Heart right ventricle (tissue), 16 donors: ENCODE measurements around the gene TAF1B. TPM values are rescaled to one million over a fixed set of nuclear protein-coding genes. Genes with fewer than 3 reads are reported as not detected.

Experiments used
- ATAC-seq, 8 donors: fragments of 200-7000 bp; cut with Tn5 transposase; one replicate each; pipeline ENCODE4 v1.9.1; 2020; ENCODE audit warnings: mild to moderate bottlenecking in 8 of 8, moderate library complexity in 8 of 8, moderate number of reproducible peaks in 1 of 8
- DNase-seq, 2 donors: peaks; one replicate each; pipeline ENCODE4 v3.0.0-alpha.2; 2020
- H3K27ac ChIP-seq, 10 donors: fragments of 200-600 bp; sonication (generic) in 2 of 10; one replicate each; pipeline versions ENCODE4 v1.5.0 to v1.8.0; 2020 to 2022; ENCODE audit warnings: mild to moderate bottlenecking in 3 of 10
- H3K27me3 ChIP-seq, 7 donors: fragments of 200-600 bp; one replicate each; pipeline ENCODE4 v1.8.0; 2021 to 2022; ENCODE audit warnings: mild to moderate bottlenecking in 2 of 7
- H3K36me3 ChIP-seq, 9 donors: fragments of 200-600 bp; sonication (generic) in 1 of 9; one replicate each; pipeline versions ENCODE4 v1.5.0 to v1.8.0; 2020 to 2022; ENCODE audit warnings: mild to moderate bottlenecking in 2 of 9
- H3K4me1 ChIP-seq, 9 donors: fragments of 200-600 bp; sonication (generic) in 1 of 9; one replicate each; pipeline versions ENCODE4 v1.5.0 to v1.8.0; 2020 to 2022; ENCODE audit warnings: mild to moderate bottlenecking in 4 of 9
- H3K4me3 ChIP-seq, 10 donors: fragments of 200-600 bp; sonication (generic) in 2 of 10; one replicate each; pipeline versions ENCODE4 v1.5.0 to v1.8.0; 2020 to 2022; ENCODE audit warnings: mild to moderate bottlenecking in 7 of 10, moderate library complexity in 2 of 10
- H3K9me3 ChIP-seq, 11 donors: fragments of 200-600 bp in 10 of 11; sonication (generic) in 2 of 11; one replicate each; pipeline versions ENCODE4 v1.5.0 to v1.8.0; 2013 to 2022; ENCODE audit warnings: mild to moderate bottlenecking in 2 of 11, control low read depth in 1 of 11, moderate library complexity in 1 of 11
- WGBS, 2 donors: extraction: QIAGEN DNeasy Blood & Tissue Kit; methylation state at CpG; one replicate each; pipeline ENCODE4 v1.1.7; 2013; ENCODE audit warnings: inconsistent platforms in 1 of 2; 5-methylcytosine and 5-hydroxymethylcytosine counted together
- intact Hi-C, 10 donors: fragments of 100-400 bp; cut with DNase I; formaldehyde crosslinking; loops; one replicate each; pipeline versions ENCODE4 v1.11.1 to v1.14.2; 2022
- polyA plus RNA-seq, 2 donors: library from polyadenylated mRNA; stranded (reverse); fragments of 200-250 nt; gene quantifications; one replicate each; pipeline ENCODE4 v1.2.3, GENCODE V29; 2013
- total RNA-seq, 10 donors: library from RNA; stranded (reverse); fragmentation: NEBNext Ultra II Directional in 3 of 10; extraction: Animal tissue kit (Norgen Biotek cat#: 25700) in 3 of 10; gene quantifications; one replicate each; pipeline versions ENCODE4 v1.2.1 to v1.2.4, GENCODE V29; 2021 to 2023
- TF ChIP-seq, protein P1 (sequence below), 9 donors: fragments of 200-600 bp; sonication (generic) in 2 of 9; IDR thresholded peaks; one replicate each; pipeline versions ENCODE4 v1.5.0 to v1.8.0; 2021 to 2022; ENCODE audit warnings: antibody characterized with exemption in 9 of 9, mild to moderate bottlenecking in 5 of 9, moderate library complexity in 1 of 9
- donor health status: Arrhythmogenic right ventricular cardiomyopathy.
- donor health status: ischemic (EF 13 %, LVEDD 7.1; RV severe dilation, severe dysfunction).
- donor health status: healthy with polysubstance abuse.
- donor health status: DM: no; HTN: yes; CAD: no.
- donor health status: DM: no; HTN: no; CAD: no.
- donor health status: ischemic (EF 25% LVEDD 6.9; RV normal size, moderate dysfunction).
- donor health status: ischemic (EF 25% LVEDD 5.7; RV mildly dilated, moderate dysfunction).
- donor health status: healthy.
- donor health status: DM: yes; HTN: yes; CAD: no.
- donor health status: Ischemic cardiomyopathy.
- donor health status: ischemic (EF 35%, LVEDD 5.7; RV mildly dilated, moderate dysfunction).
- donor health status: nonischemic (EF 11% LVEDD 7.7; RV severe dilation, severe dysfunction).
- donor health status: DM: yes; HTN: yes; CAD: no.
- donor health status: PGD.
- donor health status: ischemic (EF 29% LVEDD 5.4; RV normal size, mild dysfunction).
- donor health status: nonischemic (EF 23%, LVEDD 6.1; RV moderate dilation, normal function).

Gene TAF1B
- total and polyA plus RNA-seq, 12 donors = 1.8 to 7.9 (median 4.5) TPM

DNA sequence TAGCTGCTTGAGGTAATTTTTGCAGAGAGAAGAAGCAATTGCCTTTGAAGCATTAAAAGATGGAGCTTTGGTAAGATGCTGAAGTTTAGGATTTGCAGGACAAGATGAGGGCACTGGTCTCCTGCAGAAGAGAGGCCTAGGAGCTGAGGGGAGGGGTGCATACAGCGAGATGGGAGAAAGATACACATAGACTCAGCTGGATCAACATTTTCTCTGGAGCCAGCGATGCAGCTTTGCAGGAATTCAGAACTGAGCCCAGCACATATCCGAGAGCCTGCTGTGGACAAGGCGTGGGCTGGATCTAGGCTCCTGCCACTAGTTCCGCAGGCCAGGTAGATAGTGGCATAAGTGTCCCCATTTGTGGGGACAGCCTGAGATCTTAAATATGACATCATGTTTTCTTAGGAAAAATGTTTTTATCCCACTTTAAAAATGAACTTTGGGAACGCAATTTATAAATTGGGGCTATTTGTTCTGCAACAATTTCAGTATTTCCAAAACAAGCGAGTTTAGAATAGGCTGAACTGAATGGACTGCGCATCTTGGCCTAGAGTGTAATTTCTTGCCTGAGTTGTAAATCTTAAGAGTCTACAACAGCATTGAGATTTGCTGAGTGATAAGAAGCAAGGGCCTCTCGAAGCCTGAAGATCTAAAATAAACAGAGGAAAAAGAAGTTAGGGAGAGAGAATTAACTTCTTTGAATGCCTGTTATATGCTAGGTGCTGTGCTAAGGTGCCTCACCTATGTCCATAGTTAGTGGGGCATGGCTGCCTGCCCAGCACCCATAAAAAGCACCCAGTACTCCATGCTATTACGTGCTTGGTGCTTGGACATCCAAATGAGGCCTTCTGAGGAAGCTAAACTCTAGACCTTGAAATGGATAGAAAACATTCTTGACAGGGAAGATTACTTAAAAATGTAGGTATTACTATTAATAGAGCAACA is 125.6 kb downstream of the TAF1B start:
- DNase-seq (no peak), ATAC-seq (no peak)
- Histone ChIP-seq H3K27ac (no peak overlapping the region), H3K27me3 (no peaks in the 10 kb centered on the region), H3K4me1 (peaks cover 0 to 13% (median 2%) of the 10 kb centered on the region in 9 donors), H3K4me3 (no peak overlapping the region), H3K36me3 (peaks cover 0 to 15% (median 0%) of the 10 kb centered on the region in 9 donors), H3K9me3 (no peaks in the 10 kb centered on the region)
- WGBS, 2 donors = 95 to 97% methylated on average over 10 of the region's 10 CpGs
- intact Hi-C loops = no loop called here
- TF ChIP-seq, protein P1, sequence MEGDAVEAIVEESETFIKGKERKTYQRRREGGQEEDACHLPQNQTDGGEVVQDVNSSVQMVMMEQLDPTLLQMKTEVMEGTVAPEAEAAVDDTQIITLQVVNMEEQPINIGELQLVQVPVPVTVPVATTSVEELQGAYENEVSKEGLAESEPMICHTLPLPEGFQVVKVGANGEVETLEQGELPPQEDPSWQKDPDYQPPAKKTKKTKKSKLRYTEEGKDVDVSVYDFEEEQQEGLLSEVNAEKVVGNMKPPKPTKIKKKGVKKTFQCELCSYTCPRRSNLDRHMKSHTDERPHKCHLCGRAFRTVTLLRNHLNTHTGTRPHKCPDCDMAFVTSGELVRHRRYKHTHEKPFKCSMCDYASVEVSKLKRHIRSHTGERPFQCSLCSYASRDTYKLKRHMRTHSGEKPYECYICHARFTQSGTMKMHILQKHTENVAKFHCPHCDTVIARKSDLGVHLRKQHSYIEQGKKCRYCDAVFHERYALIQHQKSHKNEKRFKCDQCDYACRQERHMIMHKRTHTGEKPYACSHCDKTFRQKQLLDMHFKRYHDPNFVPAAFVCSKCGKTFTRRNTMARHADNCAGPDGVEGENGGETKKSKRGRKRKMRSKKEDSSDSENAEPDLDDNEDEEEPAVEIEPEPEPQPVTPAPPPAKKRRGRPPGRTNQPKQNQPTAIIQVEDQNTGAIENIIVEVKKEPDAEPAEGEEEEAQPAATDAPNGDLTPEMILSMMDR (IDR thresholded peaks at IDR 0.05) = no peak

GRCh38 chr2:9970200-9971044 is 127.1 kb downstream of the TAF1B start:
- H3K4me3 ChIP-seq = no peak overlapping the region
- no peaks in the 10 kb centered on the region for H3K27me3 ChIP-seq
- DNase-seq = no peak
- ATAC-seq = peak in 3 of 8 donors; percentile 15 to 41 (median 34)
- peaks cover 4 to 29% (median 12%) of the 10 kb centered on the region in 9 donors for H3K4me1 ChIP-seq
- H3K27ac ChIP-seq = peak overlapping the region in 2 of 10 donors; percentile 2 to 40
- peaks cover 0 to 6% (median 0%) of the 10 kb centered on the region in 9 donors for H3K36me3 ChIP-seq
- TF ChIP-seq, protein P1 (IDR thresholded peaks at IDR 0.05) = no peak
- intact Hi-C loops = no loop called here
- WGBS, 2 donors = 47 to 48% methylated on average over 12 of the region's 12 CpGs
- no peaks in the 10 kb centered on the region for H3K9me3 ChIP-seq

DNA sequence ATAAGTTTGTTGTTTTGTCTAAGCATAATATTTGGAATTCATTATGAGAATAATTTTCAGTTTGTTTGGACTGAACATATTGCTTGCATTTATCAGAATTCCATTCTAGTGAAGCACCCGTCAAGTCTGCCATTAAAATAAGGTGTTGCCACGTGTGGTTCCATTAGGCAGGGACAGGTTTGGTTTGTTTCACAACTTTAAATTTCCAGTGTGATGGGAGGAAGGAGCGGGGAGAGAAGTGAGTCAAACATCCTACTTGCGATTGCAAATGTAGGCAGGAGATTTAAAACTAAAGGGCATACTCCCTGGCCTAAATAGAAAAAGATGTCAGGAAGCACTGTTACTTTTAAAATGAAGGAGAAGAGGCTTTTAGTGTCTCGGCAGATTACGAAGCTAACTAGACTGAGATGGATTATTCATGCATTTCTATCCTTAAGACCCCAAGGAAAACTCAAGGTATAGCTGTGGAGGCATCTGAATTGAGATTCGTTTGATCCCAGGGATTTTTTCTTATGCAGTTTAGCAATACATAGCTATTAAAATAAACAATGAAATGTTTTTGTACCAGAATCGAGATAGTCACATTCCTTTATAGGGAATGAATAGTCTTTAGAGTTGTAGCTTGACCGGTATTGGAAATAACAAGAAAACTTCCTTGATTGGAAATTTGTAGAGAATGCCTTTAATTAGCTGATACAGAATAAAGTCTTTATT is 128.0 kb downstream of the TAF1B start:
- DNase-seq = no peak
- Histone ChIP-seq H3K9me3 (no peaks in the 10 kb centered on the region), H3K36me3 (no peaks in the 10 kb centered on the region), H3K4me3 (no peak overlapping the region), H3K27me3 (no peaks in the 10 kb centered on the region), H3K4me1 (peaks cover 4 to 37% (median 19%) of the 10 kb centered on the region in 9 donors), H3K27ac (peak overlapping the region in 1 of 10 donors; percentile 40)
- whole genome bisulfite sequencing, 2 donors = 91% methylated on average over 9 of the region's 9 CpGs
- intact Hi-C loops = no loop called here
- no peak for ATAC-seq
- TF ChIP-seq, protein P1 (IDR thresholded peaks at IDR 0.05) = no peak

- no peak for DNase-seq
- Histone ChIP-seq H3K4me1 (peaks cover 4 to 43% (median 20%) of the 10 kb centered on the region in 9 donors), H3K27me3 (no peaks in the 10 kb centered on the region), H3K36me3 (no peaks in the 10 kb centered on the region), H3K4me3 (no peak overlapping the region), H3K27ac (no peak overlapping the region), H3K9me3 (no peaks in the 10 kb centered on the region)
- no peak for ATAC-seq
- 97 to 98% methylated on average over 6 of the region's 6 CpGs for WGBS, 2 donors
- TF ChIP-seq, protein P1 (IDR thresholded peaks at IDR 0.05) = no peak
- intact Hi-C loops = no loop called here
Measured at GRCh38 chr2:9971890-9972289, 128.6 kb downstream of the TAF1B start.
